GM15510 (cell line): ENCODE results near the gene AQP6.

Experiments
- POLR2A ChIP-seq: IDR thresholded peaks from 3 replicates; pipeline ENCODE4 v1.6.1; 2011; ENCODE audit warnings: borderline replicate concordance; ENCODE audit not compliant: insufficient read length; ENCODE audit errors: extremely low read depth

Gene AQP6

GRCh38 chr12:49937639-49938300 is 35.0 kb upstream of the AQP6 start:
- TF ChIP-seq POLR2A = no peak

- TF ChIP-seq POLR2A = no peak
Observed at GRCh38 chr12:49939307-49939706, 33.4 kb upstream of the AQP6 start.

- no peak for TF ChIP-seq POLR2A
Observed at GRCh38 chr12:49939707-49940106, 33.0 kb upstream of the AQP6 start.

- TF ChIP-seq POLR2A = no peak
Observed at GRCh38 chr12:49941556-49942511, 30.9 kb upstream of the AQP6 start.

- no peak for TF ChIP-seq POLR2A
Observed at GRCh38 chr12:49942512-49942893, 30.2 kb upstream of the AQP6 start.

GRCh38 chr12:49942921-49943624 is 29.7 kb upstream of the AQP6 start:
- no peak for TF ChIP-seq POLR2A

DNA sequence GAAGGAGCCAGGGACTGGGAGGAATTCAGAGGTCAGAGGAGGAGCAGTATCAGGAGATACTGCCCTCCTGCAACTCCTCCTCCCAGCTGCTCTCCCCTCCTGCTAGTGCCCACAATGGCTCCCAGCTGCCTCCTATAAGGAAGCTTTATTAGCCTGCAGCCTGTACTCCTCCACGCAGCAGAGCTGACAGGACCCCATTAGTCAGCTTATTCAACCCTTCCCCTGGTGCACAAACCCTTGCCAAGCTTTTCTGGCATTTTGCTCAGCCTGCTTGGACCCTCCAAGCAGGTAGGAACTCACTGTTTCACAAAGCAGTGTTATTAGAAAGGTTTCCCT is 29.2 kb upstream of the AQP6 start:
- TF ChIP-seq POLR2A = no peak

- TF ChIP-seq POLR2A = no peak
Observed at GRCh38 chr12:49944046-49944445, 28.7 kb upstream of the AQP6 start.

DNA sequence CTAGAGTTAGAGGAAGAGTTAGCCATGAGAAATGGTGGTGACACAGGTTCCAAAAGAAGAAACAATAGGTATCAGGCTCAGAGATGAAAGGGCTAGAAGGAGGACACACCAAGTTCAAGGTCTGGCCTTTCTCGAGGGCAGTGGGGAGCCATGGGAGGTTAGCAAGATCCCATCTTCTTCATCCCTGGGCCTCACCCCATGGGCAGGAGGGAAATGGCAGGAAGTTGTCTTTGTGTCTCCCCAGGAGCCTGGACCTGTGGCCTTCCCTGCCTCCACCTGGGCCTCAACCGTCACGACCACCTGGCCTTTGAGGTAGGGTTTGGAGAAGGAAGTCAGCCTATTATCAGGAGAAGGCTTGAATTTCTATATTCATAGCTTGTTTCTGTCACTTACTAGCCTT is 28.0 kb upstream of the AQP6 start:
- no peak for TF ChIP-seq POLR2A

DNA sequence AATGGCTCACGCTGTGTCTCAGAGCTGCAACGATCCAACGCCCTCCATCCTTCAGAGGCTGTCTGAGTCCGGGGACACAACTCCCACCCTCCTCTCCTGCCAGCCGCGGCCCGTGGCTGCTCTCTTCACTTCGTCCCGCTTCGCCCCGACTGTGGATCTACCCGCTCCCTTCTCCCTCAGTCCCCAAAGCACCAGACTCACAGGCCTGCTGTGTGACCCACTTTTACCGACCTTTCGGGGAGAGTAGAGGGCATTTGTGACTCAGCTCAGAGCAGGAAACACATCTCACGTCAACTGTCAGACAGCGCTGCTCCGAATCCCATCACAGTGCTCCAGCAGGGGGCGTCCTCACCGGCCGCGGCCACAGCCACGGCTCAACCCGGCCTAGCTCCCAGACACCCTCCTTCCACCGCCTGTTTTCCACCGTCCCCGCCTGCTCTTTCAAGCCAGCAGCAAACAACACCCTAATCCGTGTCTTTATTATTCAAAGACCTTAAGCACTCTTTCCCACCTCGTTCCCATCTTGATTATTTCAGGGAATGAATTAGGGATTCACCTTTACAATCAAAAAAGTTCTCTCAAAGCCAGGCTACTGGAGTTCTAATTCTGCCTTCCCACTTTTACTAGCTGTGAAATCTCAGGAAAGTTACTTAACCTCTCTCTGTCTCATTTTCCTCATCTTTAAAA is 27.2 kb upstream of the AQP6 start:
- TF ChIP-seq POLR2A = no peak

DNA sequence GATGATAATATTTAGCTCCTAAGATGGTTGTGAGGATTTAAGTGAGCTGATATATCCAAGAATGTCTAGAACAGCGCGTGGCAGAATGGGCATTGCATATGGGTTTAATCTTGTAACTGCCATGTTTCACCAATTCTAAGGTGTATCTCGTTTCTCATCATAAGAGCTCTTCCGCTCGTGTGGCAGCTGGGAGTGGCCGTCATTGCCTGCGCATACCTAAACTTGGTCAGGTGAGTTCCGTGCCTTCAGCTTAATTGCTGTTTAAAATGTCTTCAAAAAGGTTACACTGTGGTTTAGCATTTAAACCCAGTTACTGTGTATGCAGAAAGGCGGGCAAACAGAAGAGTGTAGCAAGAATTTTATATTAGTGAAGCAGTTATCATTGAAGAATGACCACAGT is 26.7 kb upstream of the AQP6 start:
- TF ChIP-seq POLR2A = no peak

DNA sequence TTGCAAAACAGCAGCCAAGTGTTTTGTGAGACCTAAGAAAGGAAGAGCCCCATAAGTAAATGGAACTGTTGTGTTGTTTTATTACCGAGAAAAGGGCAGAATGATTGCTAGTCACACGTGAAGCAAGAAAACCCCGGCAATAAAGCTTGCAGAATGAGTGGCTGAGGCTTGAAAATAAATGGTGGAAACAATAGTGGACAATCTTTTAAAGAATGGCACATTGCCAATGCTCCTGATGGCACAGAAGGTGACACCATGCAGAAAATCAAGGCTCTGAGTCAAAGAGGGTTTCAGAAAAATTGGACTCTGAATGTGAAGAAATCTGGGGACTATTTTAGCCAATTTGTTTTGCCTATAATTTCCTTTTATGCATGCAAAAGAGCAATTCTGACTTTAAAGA is 26.2 kb upstream of the AQP6 start:
- TF ChIP-seq POLR2A = no peak

GRCh38 chr12:49947593-49948226 is 25.0 kb upstream of the AQP6 start:
- TF ChIP-seq POLR2A = no peak

DNA sequence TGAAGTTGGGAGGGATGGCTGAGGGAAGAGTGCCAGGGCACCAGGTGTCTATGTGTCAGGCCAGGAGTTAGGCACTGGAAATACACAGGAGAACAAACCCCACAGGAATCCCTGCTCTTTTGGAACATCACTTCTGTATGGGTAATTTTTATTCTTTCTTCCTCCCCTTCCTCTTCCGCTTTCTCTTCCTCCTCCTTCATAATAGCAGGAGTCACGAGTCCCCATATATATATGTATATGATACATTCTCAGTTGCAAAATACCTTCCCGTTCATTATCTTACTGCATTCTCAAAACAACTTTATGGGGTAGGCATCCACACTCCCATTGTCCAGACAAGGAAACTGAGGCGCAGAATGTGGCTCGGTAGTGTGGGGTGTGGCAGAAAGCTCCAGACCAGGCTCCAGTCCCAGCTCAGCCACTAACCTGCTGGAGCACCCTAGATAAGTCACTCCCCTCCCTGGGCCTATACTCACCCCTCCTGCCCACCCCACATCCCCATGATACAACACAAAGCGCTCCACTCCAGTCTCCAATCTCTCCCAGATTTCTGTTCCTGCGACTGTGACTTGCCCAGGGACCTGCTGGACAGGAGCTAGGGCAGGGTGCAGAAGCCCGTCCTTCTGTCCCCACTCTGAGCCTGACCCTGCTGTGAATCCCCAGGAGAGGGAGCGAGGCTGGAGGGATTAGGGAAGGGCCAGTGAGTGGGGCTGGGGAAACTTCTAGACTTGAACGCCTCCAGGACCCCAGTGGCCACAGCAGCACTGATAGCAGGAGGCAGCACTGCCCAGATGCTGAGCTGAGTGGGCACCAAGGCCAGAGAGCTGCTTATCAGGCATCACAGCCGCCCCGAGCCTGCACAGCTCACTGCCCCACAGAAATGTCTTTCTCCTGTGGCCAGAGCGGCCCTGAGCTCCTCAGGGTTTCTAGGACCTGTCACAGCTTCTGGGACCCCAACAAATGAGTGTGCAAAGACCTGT is 23.6 kb upstream of the AQP6 start:
- no peak for TF ChIP-seq POLR2A

- no peak for TF ChIP-seq POLR2A
Observed at GRCh38 chr12:49949866-49950265, 22.9 kb upstream of the AQP6 start.
